Measurements from ENCODE around the gene ELK4.

Gene ELK4

DNA sequence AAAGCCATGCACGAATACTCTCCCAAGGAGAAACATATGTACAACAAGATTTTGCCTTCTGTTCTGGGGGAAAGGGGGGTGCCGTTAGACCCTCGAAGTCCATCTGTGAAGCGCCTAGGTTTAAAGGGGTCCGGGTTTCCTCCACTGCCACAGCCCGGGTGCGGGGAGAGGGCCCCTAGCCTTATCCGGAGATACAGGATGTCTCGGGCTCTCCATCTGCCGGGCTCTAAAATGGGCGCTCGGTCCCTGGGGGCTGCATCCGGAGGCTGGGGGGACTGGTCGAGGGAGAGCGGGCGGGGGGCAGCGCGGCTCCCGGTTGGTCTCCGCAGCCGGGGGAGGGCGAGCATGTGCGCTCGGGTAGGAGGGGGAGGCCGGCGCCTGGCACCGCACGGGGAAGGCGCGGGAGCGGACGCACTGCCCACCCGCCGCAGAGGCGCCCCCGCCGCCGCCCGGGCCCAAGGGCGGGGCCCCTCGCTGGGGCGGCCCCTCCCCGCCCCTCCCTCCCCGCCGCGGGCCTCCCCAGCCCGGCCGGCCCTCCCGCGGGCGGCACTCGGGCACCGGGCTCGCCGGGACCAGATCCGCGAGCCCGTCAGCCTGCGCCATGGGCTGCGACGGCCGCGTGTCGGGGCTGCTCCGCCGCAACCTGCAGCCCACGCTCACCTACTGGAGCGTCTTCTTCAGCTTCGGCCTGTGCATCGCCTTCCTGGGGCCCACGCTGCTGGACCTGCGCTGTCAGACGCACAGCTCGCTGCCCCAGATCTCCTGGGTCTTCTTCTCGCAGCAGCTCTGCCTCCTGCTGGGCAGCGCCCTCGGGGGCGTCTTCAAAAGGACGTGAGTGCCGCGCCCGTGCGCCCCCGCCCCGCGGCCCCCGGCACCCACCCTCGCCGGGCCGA lies 63.1 kb downstream of the ELK4 start:
- DNase-seq (ENCODE audit: extremely low read depth in 1 of 2, low read depth in 1 of 2): no peak

- no peak for DNase-seq (ENCODE audit: extremely low read depth in 1 of 2, low read depth in 1 of 2)
These were observed 63.7 kb downstream of the ELK4 start for GRCh38 chr1:205568135-205568468.

GRCh38 chr1:205567716-205568115 lies 64.1 kb downstream of the ELK4 start:
- DNase-seq (ENCODE audit: extremely low read depth in 1 of 2, low read depth in 1 of 2): no peak

DNA sequence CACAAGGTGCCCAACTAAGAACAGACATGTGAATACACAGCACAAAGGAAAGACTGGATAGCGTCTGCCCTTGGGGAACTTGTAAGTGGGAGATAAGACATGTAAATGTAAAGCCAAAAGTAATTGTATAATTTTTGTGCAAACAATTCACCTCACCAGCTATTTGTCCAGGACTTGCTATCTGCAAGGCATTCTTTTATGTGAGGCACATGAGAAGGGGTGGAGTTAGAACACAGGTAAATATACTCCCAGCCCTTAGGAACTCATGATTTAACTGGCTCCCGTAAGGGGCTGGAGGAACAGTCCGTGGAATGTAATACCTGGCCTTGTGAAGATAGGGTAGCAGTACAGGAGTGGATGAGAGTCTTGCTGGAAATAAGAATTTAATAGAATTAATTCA lies 66.0 kb downstream of the ELK4 start:
- no peak for DNase-seq (ENCODE audit: extremely low read depth in 1 of 2, low read depth in 1 of 2)

DNA sequence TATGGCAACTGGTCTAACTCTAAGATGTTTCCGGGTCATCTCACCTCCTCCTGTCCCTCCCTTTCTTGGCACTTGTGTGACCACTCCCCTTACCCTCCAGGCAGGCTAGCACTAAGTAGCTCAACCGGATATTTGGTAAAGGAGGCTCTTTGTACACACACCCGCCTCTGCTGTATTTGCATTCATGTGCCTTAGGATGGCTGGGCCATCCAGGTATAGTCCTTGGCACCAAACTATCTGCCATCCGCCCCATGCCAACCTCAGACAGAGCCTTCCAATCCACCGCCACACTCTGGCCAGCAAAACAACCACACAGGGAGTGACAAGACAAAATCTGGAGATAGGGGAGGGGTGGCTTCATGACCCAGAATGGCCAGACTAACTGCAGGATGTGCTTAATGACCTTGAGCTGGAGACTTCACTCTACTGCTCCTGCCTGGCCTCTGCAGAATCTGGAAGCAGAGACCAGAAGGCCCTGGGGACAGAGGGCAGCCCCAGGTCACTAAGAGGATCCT lies 67.8 kb downstream of the ELK4 start:
- DNase-seq (ENCODE audit: extremely low read depth in 1 of 2, low read depth in 1 of 2): no peak

GRCh38 chr1:205561501-205562203 lies 70.2 kb downstream of the ELK4 start:
- no peak for DNase-seq (ENCODE audit: extremely low read depth in 1 of 2, low read depth in 1 of 2)
